SH-SY5Y (cell line): ENCODE data around the gene ABLIM2.

Source experiments
- GATA2 ChIP-seq: IDR thresholded peaks from 2 replicates; pipeline ENCODE4 v1.6.1; 2011; ENCODE audit warnings: mild to moderate bottlenecking, low read depth, low read length
- GATA3 ChIP-seq: IDR thresholded peaks from 2 replicates; pipeline ENCODE4 v1.6.1; 2011; ENCODE audit warnings: low read depth, mild to moderate bottlenecking, low read length, moderate library complexity

DNA sequence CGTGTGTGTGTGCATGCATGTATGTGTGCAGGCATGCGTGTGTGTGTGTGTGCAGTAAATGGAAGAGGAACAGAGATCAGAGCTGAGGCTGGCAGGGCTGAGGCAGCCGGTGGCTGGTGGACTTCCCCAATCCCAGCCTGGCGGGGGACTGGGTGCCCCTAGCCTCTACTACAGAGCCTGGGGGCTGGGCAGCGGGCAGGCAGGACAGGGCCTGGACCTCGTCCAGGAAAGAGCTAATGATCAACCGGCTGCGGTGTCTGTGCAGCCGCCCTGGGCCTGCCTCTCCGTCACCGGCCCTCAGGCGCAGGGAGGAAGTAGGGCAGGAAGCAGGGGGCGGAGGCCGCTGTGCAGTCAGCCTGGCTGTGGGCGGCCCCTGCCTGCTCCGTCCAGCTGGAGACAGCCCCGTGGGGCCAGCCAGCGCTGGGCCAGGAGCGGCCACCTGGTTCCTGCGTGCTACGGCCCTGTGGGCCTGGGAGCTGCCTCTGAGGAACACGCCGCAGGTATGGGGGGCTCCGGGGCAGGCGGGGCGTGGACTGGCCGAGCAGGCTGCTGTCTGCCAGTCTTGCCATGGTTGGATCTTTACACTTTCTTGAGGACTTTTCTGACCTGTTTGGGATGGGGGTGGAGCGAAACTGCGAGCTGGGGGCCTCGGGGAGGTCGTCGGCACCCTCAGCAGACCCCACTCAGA is 40.4 kb upstream of the ABLIM2 start, which contains the start of gene SH3TC1:
- TF ChIP-seq GATA2 (no peak), GATA3 (no peak)
